Lower leg skin (tissue), 3 donors: Measurements from ENCODE around the gene REG4.

Experiments
- CTCF ChIP-seq, 3 donors: fragments of 450-650 bp; IDR thresholded peaks; one replicate each; pipeline ENCODE4 v1.5.1; 2016; ENCODE audit warnings: antibody characterized with exemption in 3 of 3, mild to moderate bottlenecking in 3 of 3, moderate library complexity in 2 of 3
- POLR2A ChIP-seq, 2 donors: fragments of 450-650 bp; IDR thresholded peaks; one replicate each; pipeline ENCODE4 v1.6.1; 2016 to 2017; ENCODE audit warnings: antibody characterized with exemption in 2 of 2, mild to moderate bottlenecking in 1 of 2, moderate library complexity in 1 of 2

GRCh38 chr1:119838236-119838635, 27.0 kb upstream of the REG4 start:
- TF ChIP-seq CTCF (IDR thresholded peaks at IDR 0.05), result no peak
- no peak for TF ChIP-seq POLR2A (IDR thresholded peaks at IDR 0.05)
